Left lung (tissue), 10 donors: ENCODE results near the gene PKMYT1. TPM values are rescaled to one million over a fixed set of nuclear protein-coding genes. Genes with fewer than 3 reads are reported as not detected.

Experiments used
- ATAC-seq: fragments of 200-7000 bp; cut with Tn5 transposase; one replicate; pipeline ENCODE4 v1.9.1; 2020; ENCODE audit warnings: moderate library complexity
- DNase-seq, 4 donors: peaks; one replicate each; pipeline ENCODE4 v3.0.0-alpha.2; 2013 to 2020
- H3K27ac ChIP-seq, 2 donors: fragments of 200-600 bp; sonication (generic) in 1 of 2; one replicate each; pipeline versions ENCODE4 v1.5.0 to v1.8.0; 2020 to 2021
- H3K27me3 ChIP-seq, 2 donors: fragments of 200-600 bp; sonication (generic) in 1 of 2; one replicate each; pipeline versions ENCODE4 v1.5.0 to v1.8.0; 2020 to 2021
- H3K36me3 ChIP-seq, 2 donors: fragments of 200-600 bp; sonication (generic) in 1 of 2; one replicate each; pipeline versions ENCODE4 v1.5.0 to v1.8.0; 2020 to 2021
- H3K4me1 ChIP-seq, 2 donors: fragments of 200-600 bp; one replicate each; pipeline ENCODE4 v1.8.0; 2021
- H3K4me3 ChIP-seq, 2 donors: fragments of 200-600 bp; sonication (generic) in 1 of 2; one replicate each; pipeline versions ENCODE4 v1.5.0 to v1.8.0; 2020 to 2021; ENCODE audit warnings: mild to moderate bottlenecking in 1 of 2
- H3K9me3 ChIP-seq, 2 donors: fragments of 200-600 bp; sonication (generic) in 1 of 2; one replicate each; pipeline versions ENCODE4 v1.5.0 to v1.8.0; 2020 to 2021
- CTCF ChIP-seq, 2 donors: fragments of 200-600 bp; sonication (generic) in 1 of 2; IDR thresholded peaks; one replicate each; pipeline versions ENCODE4 v1.5.0 to v1.8.0; 2021; ENCODE audit warnings: antibody characterized with exemption in 2 of 2
- intact Hi-C, 2 donors: fragments of 100-400 bp; cut with DNase I; formaldehyde crosslinking; loops; one replicate each; pipeline versions ENCODE4 v1.11.2 to v1.14.2; 2022
- polyA plus RNA-seq, 6 donors: library from polyadenylated mRNA; unstranded; fragments of 120-200 nt; gene quantifications; one replicate each; pipeline ENCODE4 v1.2.1, GENCODE V29; 2013; ENCODE audit not compliant: insufficient read length in 6 of 6
- total RNA-seq, 2 donors: library from RNA; stranded (reverse); fragmentation: NEBNext Ultra II Directional; extraction: Animal tissue kit (Norgen Biotek cat#: 25700); gene quantifications; one replicate each; pipeline ENCODE4 v1.2.1, GENCODE V29; 2021
- donor health status: DM: no; HTN: yes; CAD: no.
- donor health status: DM: no; HTN: no; CAD: no.

Gene PKMYT1
- total and polyA plus RNA-seq, 8 donors: 13.9 to 21.8 (median 17.2) TPM

- H3K36me3 ChIP-seq: no peaks in the 10 kb centered on the region
- intact Hi-C loops: no loop called here
- H3K27me3 ChIP-seq: peaks cover 17 to 86% of the 10 kb centered on the region in 2 donors
Observed at GRCh38 chr16:3013998-3014690, 33.9 kb upstream of the PKMYT1 start.

GRCh38 chr16:3013491-3013951, 33.3 kb upstream of the PKMYT1 start:
- TF ChIP-seq CTCF (IDR thresholded peaks at IDR 0.05): no peak
- no peak overlapping the region for H3K27ac ChIP-seq
- DNase-seq (no peak), ATAC-seq (no peak)
- H3K4me3 ChIP-seq: no peak overlapping the region
- no peaks in the 10 kb centered on the region for H3K36me3 ChIP-seq
- peaks cover 7 to 34% of the 10 kb centered on the region in 2 donors for H3K4me1 ChIP-seq
- H3K27me3 ChIP-seq: peaks cover 15 to 86% of the 10 kb centered on the region in 2 donors
- H3K9me3 ChIP-seq: no peaks in the 10 kb centered on the region
- intact Hi-C loops: no loop called here

More at GRCh38 chr16:3013998-3014690, 33.9 kb upstream of the PKMYT1 start:
- TF ChIP-seq CTCF (IDR thresholded peaks at IDR 0.05): no peak
- no peak for ATAC-seq
- Histone ChIP-seq H3K9me3 (no peaks in the 10 kb centered on the region), H3K4me3 (no peak overlapping the region), H3K4me1 (peaks cover 3 to 29% of the 10 kb centered on the region in 2 donors), H3K27ac (no peak overlapping the region)
- no peak for DNase-seq

- intact Hi-C loops: no loop called here
- Histone ChIP-seq H3K4me1 (peaks cover 7 to 34% of the 10 kb centered on the region in 2 donors), H3K27ac (no peak within 1 kb of the TSS), H3K9me3 (no peaks in the 10 kb centered on the region), H3K36me3 (no peaks in the 10 kb centered on the region), H3K4me3 (no peak within 1 kb of the TSS), H3K27me3 (peaks cover 9 to 86% of the 10 kb centered on the region in 2 donors)
- no peak for TF ChIP-seq CTCF (IDR thresholded peaks at IDR 0.05)
- ATAC-seq (peak; percentile 75), DNase-seq (peak in 1 of 4 donors; percentile 78)
Observed at GRCh38 chr16:3012828-3013420, 32.7 kb upstream of the PKMYT1 start, which contains the start of gene CLDN9. Gene CLDN9, plus strand, starts transcription at chr16:3012923. Its CDS starts 440 bp downstream, at chr16:3013363.

GRCh38 chr16:3012246-3012645, 32.0 kb upstream of the PKMYT1 start:
- DNase-seq: peak in 1 of 4 donors; percentile 86
- H3K4me1 ChIP-seq: peaks cover 7 to 38% of the 10 kb centered on the region in 2 donors
- H3K36me3 ChIP-seq: no peaks in the 10 kb centered on the region
- intact Hi-C loops: no loop called here
- no peak overlapping the region for H3K27ac ChIP-seq
- TF ChIP-seq CTCF (IDR thresholded peaks at IDR 0.05): no peak
- no peaks in the 10 kb centered on the region for H3K9me3 ChIP-seq
- peak; percentile 7 for ATAC-seq
- no peak overlapping the region for H3K4me3 ChIP-seq
- H3K27me3 ChIP-seq: peaks cover 8 to 86% of the 10 kb centered on the region in 2 donors

- Histone ChIP-seq H3K27ac (no peak overlapping the region), H3K27me3 (peaks cover 12 to 94% of the 10 kb centered on the region in 2 donors), H3K4me3 (no peak overlapping the region), H3K9me3 (no peaks in the 10 kb centered on the region), H3K4me1 (peaks cover 7 to 55% of the 10 kb centered on the region in 2 donors), H3K36me3 (no peaks in the 10 kb centered on the region)
- DNase-seq: no peak
- intact Hi-C loops: no loop called here
- ATAC-seq: no peak
- no peak for TF ChIP-seq CTCF (IDR thresholded peaks at IDR 0.05)
Observed at GRCh38 chr16:3010510-3010909, 30.3 kb upstream of the PKMYT1 start.
